Activated CD4-positive, alpha-beta T cell treated with anti-CD3 and anti-CD28 coated beads, Interleukin-2, amount 10 ng/mL, durations not matched to agents 7 days and 5 days (primary cell): Measurements from ENCODE around the gene RUBCNL. TPM values are rescaled to one million over a fixed set of nuclear protein-coding genes. Genes with fewer than 3 reads are reported as not detected.
A peak's percentile ranks its signal among the peaks of the same experiment; 100 is the strongest.

Experiments
- CTCF ChIA-PET: fragments of 350-600 bp; sonication (Branson Sonifier 250); formaldehyde crosslinking; loops from one replicate; lab custom pipeline; 2021; ENCODE audit warnings: antibody characterized with exemption; lab: Charles Lee
- POLR2A ChIA-PET: fragments of 350-600 bp; sonication (Branson Sonifier 250); formaldehyde crosslinking; loops from one replicate; lab custom pipeline; 2021; ENCODE audit warnings: antibody characterized with exemption; lab: Charles Lee
- DNase-seq: peaks from one replicate; pipeline ENCODE4 v3.0.0-alpha.2; 2020
- H3K27ac Mint-ChIP-seq: one replicate; pipeline ENCODE4 v1.8.0; 2021; ENCODE audit warnings: mild to moderate bottlenecking, moderate library complexity, mixed read lengths
- H3K27me3 Mint-ChIP-seq: one replicate; pipeline ENCODE4 v1.8.0; 2021; ENCODE audit warnings: mixed read lengths
- H3K36me3 Mint-ChIP-seq: one replicate; pipeline ENCODE4 v1.8.0; 2021; ENCODE audit warnings: low read depth, mixed read lengths
- H3K4me1 Mint-ChIP-seq: one replicate; pipeline ENCODE4 v1.8.0; 2021; ENCODE audit warnings: mixed read lengths
- H3K4me3 Mint-ChIP-seq: one replicate; pipeline ENCODE4 v1.8.0; 2021; ENCODE audit warnings: mild to moderate bottlenecking, moderate library complexity, mixed read lengths
- H3K9me3 Mint-ChIP-seq: one replicate; pipeline ENCODE4 v1.8.0; 2021; ENCODE audit warnings: mixed read lengths
- total RNA-seq, 2 experiments: library from RNA; stranded (reverse); gene quantifications; one replicate each; pipeline ENCODE4 v1.2.3, GENCODE V29; 2021

The RUBCNL gene
- total RNA-seq, 2 experiments from 2014 or later: not detected

DNA sequence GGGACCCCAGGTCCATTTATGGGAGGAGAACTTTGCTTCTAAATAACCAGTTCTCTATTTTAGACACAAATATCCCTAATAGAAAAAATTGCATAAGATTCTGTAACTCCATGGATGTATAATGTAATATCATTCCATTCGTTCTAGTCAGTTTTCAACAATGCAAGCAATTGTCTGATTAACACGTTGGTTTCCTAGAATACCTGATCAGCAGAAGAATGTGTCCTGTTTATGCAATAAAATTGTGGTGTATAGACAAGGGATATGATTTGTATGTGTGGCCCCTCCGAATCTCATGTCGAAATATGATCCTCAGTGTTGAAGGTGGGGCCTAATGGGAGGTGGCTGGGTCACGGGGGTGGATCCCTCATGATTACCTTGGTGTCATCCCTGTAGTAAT lies 62.1 kb downstream of the RUBCNL start:
- H3K4me3 Mint-ChIP-seq: no peak overlapping the region
- no peak overlapping the region for H3K27ac Mint-ChIP-seq
- ChIA-PET POLR2A (no interaction called here), CTCF (interaction anchor here (1.0 kb wide), 1 partner anchor 9 kb away, joined by 3 read pairs; no protein-coding TSS in a partner anchor)
- no peaks in the 10 kb centered on the region for H3K36me3 Mint-ChIP-seq
- no peaks in the 10 kb centered on the region for H3K27me3 Mint-ChIP-seq
- no peaks in the 10 kb centered on the region for H3K9me3 Mint-ChIP-seq
- no peak for DNase-seq
- peaks cover 16% of the 10 kb centered on the region for H3K4me1 Mint-ChIP-seq

- CTCF ChIA-PET: interaction anchor here (0.7 to 2.3 kb wide), 26 partner anchors 8 to 905 kb away, joined by 3 to 11 read pairs (median 4); partner anchors contain the start of gene LCP1
- Mint-ChIP-seq H3K27ac (peak overlapping the region; percentile 91), H3K4me3 (peak overlapping the region; percentile 71), H3K9me3 (no peaks in the 10 kb centered on the region), H3K27me3 (no peaks in the 10 kb centered on the region), H3K4me1 (peaks cover 30% of the 10 kb centered on the region), H3K36me3 (peaks cover under 1% of the 10 kb centered on the region)
- DNase-seq: peak; percentile 81
- POLR2A ChIA-PET: interaction anchor here (0.6 kb wide), 1 partner anchor 142 kb away, joined by 4 read pairs; no protein-coding TSS in a partner anchor
Observed at GRCh38 chr13:46321494-46322225, 65.4 kb downstream of the RUBCNL start.

GRCh38 chr13:46320821-46321220 lies 66.2 kb downstream of the RUBCNL start:
- no peaks in the 10 kb centered on the region for H3K27me3 Mint-ChIP-seq
- ChIA-PET POLR2A (interaction anchor here (1.3 kb wide), 1 partner anchor 25 kb away, joined by 3 read pairs; no protein-coding TSS in a partner anchor), CTCF (interaction anchor here (0.7 to 2.3 kb wide), 15 partner anchors 13 to 904 kb away, joined by 3 to 11 read pairs (median 4); no protein-coding TSS in a partner anchor)
- peaks cover 5% of the 10 kb centered on the region for H3K36me3 Mint-ChIP-seq
- H3K4me1 Mint-ChIP-seq: peaks cover 31% of the 10 kb centered on the region
- no peaks in the 10 kb centered on the region for H3K9me3 Mint-ChIP-seq
- H3K4me3 Mint-ChIP-seq: peak overlapping the region; percentile 71
- DNase-seq: no peak
- H3K27ac Mint-ChIP-seq: peak overlapping the region; percentile 91

- no peak for DNase-seq
- Mint-ChIP-seq H3K4me3 (peak overlapping the region; percentile 71), H3K4me1 (peaks cover 32% of the 10 kb centered on the region), H3K9me3 (no peaks in the 10 kb centered on the region), H3K36me3 (peaks cover 7% of the 10 kb centered on the region), H3K27me3 (no peaks in the 10 kb centered on the region), H3K27ac (peak overlapping the region; percentile 91)
- CTCF ChIA-PET: interaction anchor here (1.2 to 2.3 kb wide), 7 partner anchors 9 to 903 kb away, joined by 3 to 7 read pairs (median 4); no protein-coding TSS in a partner anchor
- POLR2A ChIA-PET: interaction anchor here (1.3 kb wide), 1 partner anchor 24 kb away, joined by 3 read pairs; no protein-coding TSS in a partner anchor
Observed at GRCh38 chr13:46320406-46320805, 66.6 kb downstream of the RUBCNL start.

DNA sequence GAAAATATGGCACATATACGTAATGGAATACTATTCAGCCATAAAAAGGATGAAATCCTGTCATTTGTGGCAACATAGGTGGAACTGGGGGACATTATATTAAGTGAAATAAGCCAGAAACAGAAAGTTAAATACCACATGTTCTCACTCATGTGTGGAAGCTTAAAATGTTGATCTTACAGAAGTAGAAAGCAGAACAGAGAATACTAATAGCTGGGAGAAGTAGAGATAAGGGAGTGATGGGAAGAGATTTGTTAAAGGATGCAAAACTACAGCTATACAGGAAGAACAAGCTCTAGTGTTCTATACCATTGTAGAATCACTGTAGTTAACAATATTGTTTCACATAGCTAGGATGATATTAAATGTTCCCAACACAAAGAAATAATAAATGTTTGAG lies 68.1 kb downstream of the RUBCNL start:
- H3K27ac Mint-ChIP-seq: no peak overlapping the region
- H3K9me3 Mint-ChIP-seq: peaks cover 3% of the 10 kb centered on the region
- no peaks in the 10 kb centered on the region for H3K27me3 Mint-ChIP-seq
- no peak overlapping the region for H3K4me3 Mint-ChIP-seq
- ChIA-PET CTCF (interaction anchor here (1.3 kb wide), 1 partner anchor 8 kb away, joined by 3 read pairs; no protein-coding TSS in a partner anchor), POLR2A (no interaction called here)
- DNase-seq: no peak
- peaks cover 38% of the 10 kb centered on the region for H3K4me1 Mint-ChIP-seq
- peaks cover 16% of the 10 kb centered on the region for H3K36me3 Mint-ChIP-seq

DNA sequence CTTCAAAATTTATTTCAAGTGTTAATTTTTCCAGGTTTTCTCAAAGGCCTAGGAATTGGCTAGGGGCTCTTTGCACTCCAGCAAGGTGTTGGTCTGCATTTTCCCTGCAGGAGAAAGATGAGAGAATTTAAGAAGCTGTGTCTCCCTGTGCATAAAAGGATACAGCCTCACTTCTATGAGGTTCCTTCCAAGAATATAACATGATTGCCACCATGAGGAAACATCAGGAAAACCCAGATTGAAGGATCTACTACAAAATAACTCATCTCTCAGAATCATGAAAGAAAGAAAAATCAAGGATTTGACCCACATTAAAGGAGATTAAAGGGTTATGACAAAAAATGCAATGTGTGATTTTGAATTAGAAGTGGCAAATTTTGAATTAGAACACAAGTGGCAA lies 69.9 kb downstream of the RUBCNL start:
- no peaks in the 10 kb centered on the region for H3K27me3 Mint-ChIP-seq
- CTCF ChIA-PET: no interaction called here

GRCh38 chr13:46315491-46316075 lies 71.5 kb downstream of the RUBCNL start:
- POLR2A ChIA-PET: no interaction called here
- peaks cover 14% of the 10 kb centered on the region for H3K9me3 Mint-ChIP-seq
- peaks cover 38% of the 10 kb centered on the region for H3K36me3 Mint-ChIP-seq
- no peak overlapping the region for H3K27ac Mint-ChIP-seq
- H3K27me3 Mint-ChIP-seq: no peaks in the 10 kb centered on the region
- DNase-seq: no peak
- peaks cover 34% of the 10 kb centered on the region for H3K4me1 Mint-ChIP-seq
- H3K4me3 Mint-ChIP-seq: no peak overlapping the region
- CTCF ChIA-PET: no interaction called here

More for the DNA sequence above, 69.9 kb downstream of the RUBCNL start:
- Mint-ChIP-seq H3K4me3 (no peak overlapping the region), H3K36me3 (peaks cover 29% of the 10 kb centered on the region), H3K9me3 (peaks cover 8% of the 10 kb centered on the region), H3K27ac (no peak overlapping the region), H3K4me1 (peaks cover 45% of the 10 kb centered on the region)
- DNase-seq: no peak
- POLR2A ChIA-PET: no interaction called here

- peaks cover 30% of the 10 kb centered on the region for H3K4me1 Mint-ChIP-seq
- peaks cover 16% of the 10 kb centered on the region for H3K9me3 Mint-ChIP-seq
- H3K27me3 Mint-ChIP-seq: no peaks in the 10 kb centered on the region
- no peak overlapping the region for H3K4me3 Mint-ChIP-seq
- DNase-seq: no peak
- no peak overlapping the region for H3K27ac Mint-ChIP-seq
- POLR2A ChIA-PET: no interaction called here
- CTCF ChIA-PET: interaction anchor here (1.6 kb wide), 1 partner anchor 15 kb away, joined by 4 read pairs; no protein-coding TSS in a partner anchor
- H3K36me3 Mint-ChIP-seq: peaks cover 43% of the 10 kb centered on the region
Observed at GRCh38 chr13:46315036-46315435, 72.0 kb downstream of the RUBCNL start.

DNA sequence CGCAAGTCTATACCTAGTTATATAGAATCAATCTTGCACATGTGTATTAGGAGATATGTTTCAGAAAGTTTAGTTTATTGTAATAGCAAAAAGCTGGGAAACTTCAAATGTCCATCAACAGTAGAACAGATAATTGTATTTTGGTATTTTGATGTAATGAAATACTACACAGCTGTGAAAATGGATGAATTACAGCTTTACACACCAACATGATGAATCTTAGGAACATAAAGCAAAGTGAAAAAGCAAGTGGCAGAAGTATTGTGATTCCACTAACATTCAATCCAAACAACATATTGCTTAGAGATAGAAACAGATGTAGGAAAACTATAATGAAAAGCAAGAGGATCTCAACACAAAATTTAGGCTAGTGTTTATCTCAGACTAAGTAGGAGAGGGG lies 72.5 kb downstream of the RUBCNL start:
- Mint-ChIP-seq H3K4me1 (peaks cover 30% of the 10 kb centered on the region), H3K27ac (no peak overlapping the region), H3K27me3 (no peaks in the 10 kb centered on the region), H3K4me3 (no peak overlapping the region), H3K36me3 (peaks cover 46% of the 10 kb centered on the region), H3K9me3 (peaks cover 18% of the 10 kb centered on the region)
- no peak for DNase-seq
- POLR2A ChIA-PET: interaction anchor here (1.4 kb wide), 1 partner anchor 18 kb away, joined by 3 read pairs; no protein-coding TSS in a partner anchor
- CTCF ChIA-PET: interaction anchor here (0.9 to 1.6 kb wide), 2 partner anchors 15 to 154 kb away, joined by 3 to 4 read pairs; no protein-coding TSS in a partner anchor

DNA sequence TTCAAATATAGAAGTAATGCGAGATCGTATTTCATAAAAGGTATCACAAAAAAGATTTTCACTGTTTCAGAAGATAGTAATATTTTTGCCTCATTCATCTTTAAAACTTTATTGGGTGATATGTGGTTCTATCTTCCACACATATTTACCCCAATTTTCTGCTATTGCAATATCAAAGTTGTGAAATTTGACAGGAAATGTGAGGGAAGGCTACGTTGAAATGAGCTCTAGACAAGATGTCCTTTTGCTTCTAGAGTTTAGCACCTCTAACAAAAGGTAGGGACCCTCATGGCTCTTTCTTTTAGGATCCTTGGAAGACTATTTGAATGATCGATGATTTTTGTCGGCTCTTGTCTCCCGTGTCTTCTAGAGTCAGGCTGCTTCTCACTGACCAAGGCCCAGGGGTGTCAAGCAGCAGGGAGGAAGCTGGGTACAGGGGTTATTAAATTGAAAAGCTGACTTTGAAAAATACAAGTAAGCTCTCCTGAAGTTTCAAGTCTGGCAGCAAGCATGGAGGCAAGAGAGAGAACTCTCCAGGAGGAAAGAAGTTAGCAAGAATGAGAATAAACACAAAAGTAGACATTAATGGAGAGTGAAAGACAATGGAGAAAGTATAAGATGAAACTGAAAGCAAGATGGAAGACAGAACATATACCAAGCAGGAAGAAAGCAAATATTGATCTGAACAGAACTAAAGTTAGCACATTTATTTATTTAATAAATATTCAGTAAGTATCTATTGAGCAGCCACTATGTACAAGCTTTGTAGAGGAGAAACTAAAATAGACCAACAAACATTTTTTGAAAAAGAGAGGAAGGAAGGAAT lies 73.4 kb downstream of the RUBCNL start:
- peaks cover 23% of the 10 kb centered on the region for H3K4me1 Mint-ChIP-seq
- no peak for DNase-seq
- POLR2A ChIA-PET: interaction anchor here (1.4 kb wide), 1 partner anchor 18 kb away, joined by 3 read pairs; no protein-coding TSS in a partner anchor
- peak overlapping the region; percentile 97 for H3K27ac Mint-ChIP-seq
- peaks cover 22% of the 10 kb centered on the region for H3K9me3 Mint-ChIP-seq
- H3K4me3 Mint-ChIP-seq: peak overlapping the region; percentile 53
- H3K27me3 Mint-ChIP-seq: no peaks in the 10 kb centered on the region
- H3K36me3 Mint-ChIP-seq: peaks cover 48% of the 10 kb centered on the region
- CTCF ChIA-PET: interaction anchor here (0.6 to 1.6 kb wide), 7 partner anchors 8 to 153 kb away, joined by 3 to 4 read pairs (median 3); no protein-coding TSS in a partner anchor

DNA sequence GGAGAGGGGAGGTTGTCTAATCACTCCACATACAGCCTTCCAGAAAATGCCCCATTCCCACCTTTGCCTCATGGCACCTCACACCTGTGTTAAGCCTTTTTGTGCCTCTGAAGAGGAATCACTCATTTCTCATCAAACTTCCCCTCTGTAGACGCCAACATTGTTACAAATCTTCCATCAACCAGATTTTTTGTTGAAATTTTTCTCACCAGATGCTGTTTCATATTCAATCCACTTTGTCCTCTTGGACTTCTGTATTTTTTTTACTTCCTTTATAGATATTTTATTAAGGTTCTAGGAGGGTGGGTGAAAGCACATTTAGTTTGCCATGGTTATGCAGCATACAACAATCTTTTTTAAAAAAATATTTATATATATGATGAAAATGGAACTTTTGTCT lies 74.0 kb downstream of the RUBCNL start:
- CTCF ChIA-PET: interaction anchor here (0.6 to 0.9 kb wide), 3 partner anchors 8 to 117 kb away, joined by 3 read pairs; no protein-coding TSS in a partner anchor
- no peak for DNase-seq
- Mint-ChIP-seq H3K27me3 (no peaks in the 10 kb centered on the region), H3K36me3 (peaks cover 48% of the 10 kb centered on the region), H3K9me3 (peaks cover 22% of the 10 kb centered on the region), H3K4me3 (no peak overlapping the region), H3K27ac (no peak overlapping the region), H3K4me1 (peaks cover 21% of the 10 kb centered on the region)
- POLR2A ChIA-PET: interaction anchor here (1.4 kb wide), 1 partner anchor 17 kb away, joined by 3 read pairs; no protein-coding TSS in a partner anchor

- no peak for DNase-seq
- Mint-ChIP-seq H3K36me3 (peaks cover 42% of the 10 kb centered on the region), H3K27ac (no peak overlapping the region), H3K4me3 (no peak overlapping the region), H3K9me3 (peaks cover 22% of the 10 kb centered on the region), H3K4me1 (peaks cover 15% of the 10 kb centered on the region), H3K27me3 (no peaks in the 10 kb centered on the region)
- ChIA-PET CTCF (interaction anchor here (0.6 to 2.2 kb wide), 5 partner anchors 9 to 151 kb away, joined by 3 to 5 read pairs (median 4); no protein-coding TSS in a partner anchor), POLR2A (no interaction called here)
Observed at GRCh38 chr13:46311217-46311616, 75.8 kb downstream of the RUBCNL start.
